Activated T-cell treated with anti-CD3 and anti-CD28 coated beads, Interleukin-2, amount 50 U/mL, for 72 hours (primary cell): Measurements from ENCODE around the gene NBEAL2. TPM values are rescaled to one million over a fixed set of nuclear protein-coding genes. Genes with fewer than 3 reads are reported as not detected.

ENCODE experiments used
- ATAC-seq, 2 donors: fragments of 150-1000 bp; cut with Tn5 transposase; replicated peaks in 1 of 2; 2 replicates each; pipeline ENCODE4 v1.10.0; 2021; ENCODE audit warnings: moderate library complexity in 2 of 2, mild to moderate bottlenecking in 1 of 2
- DNase-seq, 2 donors: peaks; one replicate each; pipeline ENCODE4 v3.0.0; 2021 to 2022; ENCODE audit warnings: mixed read lengths in 1 of 2
- H3K27ac Mint-ChIP-seq: one replicate; pipeline ENCODE4 v1.8.0; 2022; ENCODE audit warnings: mild to moderate bottlenecking, moderate library complexity, mixed read lengths
- H3K27me3 Mint-ChIP-seq: one replicate; pipeline ENCODE4 v1.8.0; 2022; ENCODE audit warnings: low read depth, mixed read lengths
- H3K36me3 Mint-ChIP-seq, 2 donors: one replicate each; pipeline ENCODE4 v1.8.0; 2022; ENCODE audit warnings: mixed read lengths in 2 of 2, mild to moderate bottlenecking in 1 of 2; ENCODE audit not compliant: insufficient read depth in 2 of 2
- H3K4me1 Mint-ChIP-seq: one replicate; pipeline ENCODE4 v1.8.0; 2022; ENCODE audit warnings: low read depth, mixed read lengths
- H3K4me3 Mint-ChIP-seq, 2 donors: one replicate each; pipeline ENCODE4 v1.8.0; 2022; ENCODE audit warnings: mild to moderate bottlenecking in 2 of 2, mixed read lengths in 2 of 2, moderate library complexity in 2 of 2
- H3K9me3 Mint-ChIP-seq, 2 donors: one replicate each; pipeline ENCODE4 v1.8.0; 2022; ENCODE audit warnings: mixed read lengths in 2 of 2
- total RNA-seq, 2 donors: library from RNA; stranded (reverse); gene quantifications; one replicate each; pipeline ENCODE4 v1.2.3, GENCODE V29; 2022

NBEAL2 gene
- total RNA-seq, 2 donors from 2014 or later: 84.0 to 87.4 TPM

DNA sequence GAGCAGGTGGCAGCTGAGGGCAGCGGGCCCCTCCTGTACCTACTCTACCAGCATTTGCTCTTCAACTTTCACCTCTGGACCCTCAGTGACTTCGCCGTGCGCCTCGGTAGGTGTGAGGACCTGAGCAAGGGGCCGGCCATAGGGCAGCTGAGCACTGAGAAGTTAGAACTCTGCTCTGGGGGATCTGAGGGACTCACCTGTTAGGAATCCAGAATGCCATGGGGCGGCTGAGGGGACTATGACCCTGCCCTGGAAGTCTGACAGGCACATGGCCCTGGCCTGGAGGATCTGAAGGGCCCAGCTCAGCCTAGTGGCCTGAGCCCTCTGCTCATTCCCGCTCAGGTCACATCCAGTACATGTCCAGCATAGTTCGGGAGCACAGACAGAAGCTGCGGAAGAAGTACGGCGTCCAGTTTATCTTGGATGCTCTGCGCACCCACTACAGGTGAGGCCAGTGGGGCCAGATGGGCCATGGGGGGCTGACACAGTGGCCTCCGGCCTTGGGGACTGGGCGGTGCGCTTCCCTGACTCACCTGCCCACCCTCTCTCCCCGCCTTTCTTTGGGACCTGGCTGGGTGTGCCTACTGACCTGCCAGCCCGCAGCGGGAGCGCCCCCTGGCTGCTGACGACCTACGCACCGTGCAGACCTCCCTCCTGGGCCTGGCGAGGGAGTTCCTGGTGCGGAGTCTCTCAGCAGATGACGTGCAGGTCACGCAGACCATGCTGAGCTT is 18.8 kb downstream of the NBEAL2 start:
- H3K4me1 Mint-ChIP-seq: peaks cover 15% of the 10 kb centered on the region
- no peak overlapping the region for H3K4me3 Mint-ChIP-seq
- H3K27ac Mint-ChIP-seq: no peak overlapping the region
- no peaks in the 10 kb centered on the region for H3K27me3 Mint-ChIP-seq
- ATAC-seq (peak; percentile 68 to 70), DNase-seq (peak; percentile 76 to 78)
- no peaks in the 10 kb centered on the region for H3K9me3 Mint-ChIP-seq
- peaks cover 2 to 4% of the 10 kb centered on the region in 2 donors for H3K36me3 Mint-ChIP-seq

DNA sequence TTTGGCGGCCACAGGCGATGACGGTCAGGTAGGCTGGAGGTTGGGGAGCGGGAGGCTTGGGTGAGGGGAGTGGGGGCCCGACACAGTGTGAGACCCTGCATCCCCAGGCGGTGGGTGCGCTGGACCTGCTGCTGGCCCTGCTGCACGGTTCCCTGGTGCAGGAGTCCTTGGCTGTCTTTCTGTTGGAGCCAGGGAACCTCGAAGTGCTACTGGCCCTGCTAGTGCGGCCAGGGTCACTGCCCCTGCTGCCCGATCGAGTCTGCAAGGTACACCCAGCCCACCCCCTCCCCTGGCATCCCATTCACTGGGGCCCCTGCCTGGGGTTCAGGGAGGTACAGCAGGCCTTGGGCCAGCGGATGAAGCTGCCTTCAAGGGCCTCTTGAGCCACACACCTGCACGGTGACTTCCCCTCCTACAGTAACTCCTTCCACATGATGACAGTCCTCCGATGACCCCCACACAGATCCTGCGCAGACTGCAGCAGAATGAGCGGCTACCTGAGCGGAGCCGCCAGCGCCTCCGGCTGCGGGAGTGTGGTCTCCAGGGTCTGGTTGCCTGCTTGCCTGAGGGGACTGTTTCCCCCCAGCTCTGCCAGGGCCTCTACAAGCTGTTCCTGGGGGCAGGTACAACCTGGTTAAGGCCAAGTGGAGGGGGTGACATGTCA is 19.5 kb downstream of the NBEAL2 start:
- DNase-seq (no peak), ATAC-seq (peak in 1 of 2 donors; percentile 4)
- Mint-ChIP-seq H3K36me3 (peaks cover 4 to 5% of the 10 kb centered on the region in 2 donors), H3K4me1 (peaks cover 15% of the 10 kb centered on the region), H3K4me3 (no peak overlapping the region), H3K27ac (no peak overlapping the region), H3K9me3 (no peaks in the 10 kb centered on the region), H3K27me3 (no peaks in the 10 kb centered on the region)

DNA sequence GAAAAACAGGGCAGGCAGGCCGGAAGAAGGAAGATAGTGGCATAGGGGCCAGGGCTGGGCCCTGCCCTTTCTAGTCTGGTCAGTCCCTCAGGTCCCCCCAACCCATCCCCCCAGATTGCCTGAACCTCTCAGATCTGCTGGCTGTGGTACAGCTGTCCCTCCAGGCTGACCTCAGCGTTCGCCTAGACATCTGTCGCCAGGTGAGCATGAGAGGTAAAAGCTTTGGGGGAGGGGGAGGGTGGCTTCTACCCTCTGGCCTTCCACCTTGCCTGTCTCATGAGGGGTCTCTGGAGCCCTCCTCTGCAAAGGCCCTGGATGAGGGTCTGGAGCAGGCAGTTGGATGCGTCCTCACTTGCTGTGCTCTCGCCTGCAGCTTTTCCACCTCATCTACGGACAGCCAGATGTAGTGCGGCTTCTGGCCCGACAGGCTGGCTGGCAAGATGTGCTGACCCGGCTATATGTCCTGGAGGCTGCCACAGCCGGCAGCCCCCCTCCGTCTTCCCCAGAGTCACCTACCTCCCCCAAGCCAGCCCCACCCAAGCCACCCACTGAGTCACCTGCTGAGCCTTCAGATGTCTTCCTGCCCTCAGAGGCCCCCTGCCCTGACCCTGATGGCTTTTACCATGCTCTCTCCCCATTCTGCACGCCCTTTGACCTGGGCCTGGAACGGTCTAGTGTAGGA is 20.2 kb downstream of the NBEAL2 start:
- H3K27me3 Mint-ChIP-seq: no peaks in the 10 kb centered on the region
- H3K4me1 Mint-ChIP-seq: peaks cover 15% of the 10 kb centered on the region
- H3K9me3 Mint-ChIP-seq: no peaks in the 10 kb centered on the region
- H3K27ac Mint-ChIP-seq: no peak overlapping the region
- H3K4me3 Mint-ChIP-seq: no peak overlapping the region
- DNase-seq (no peak), ATAC-seq (no peak)
- H3K36me3 Mint-ChIP-seq: peaks cover 4 to 5% of the 10 kb centered on the region in 2 donors

DNA sequence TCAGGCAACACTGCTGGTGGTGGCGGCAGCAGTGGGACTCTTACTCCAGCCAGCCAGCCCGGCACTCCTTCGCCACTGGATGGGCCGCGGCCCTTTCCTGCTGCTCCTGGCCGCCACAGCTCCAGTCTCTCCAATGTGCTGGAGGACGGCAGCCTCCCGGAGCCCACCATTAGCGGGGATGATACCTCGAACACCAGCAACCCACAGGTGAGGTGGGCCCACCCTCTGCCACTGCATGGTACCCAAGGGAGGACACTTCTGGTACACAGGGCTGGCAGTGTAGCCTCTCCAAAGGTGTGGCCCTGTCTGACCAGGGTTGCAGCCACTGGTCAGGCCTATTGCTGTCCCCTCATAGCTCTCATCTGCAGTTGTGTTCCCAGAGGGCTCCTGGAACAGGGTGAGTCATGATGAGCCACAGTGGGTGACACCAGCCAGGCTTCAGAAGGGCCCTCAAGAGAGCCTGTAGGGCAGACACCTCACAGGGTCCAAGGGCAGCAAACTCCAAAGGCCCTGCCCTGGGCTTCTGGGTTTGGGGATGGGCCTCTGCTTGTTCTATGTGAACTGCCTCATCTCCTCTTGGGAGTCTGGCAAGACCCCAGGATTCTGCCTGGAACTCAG is 20.8 kb downstream of the NBEAL2 start:
- Mint-ChIP-seq H3K27me3 (no peaks in the 10 kb centered on the region), H3K4me1 (peaks cover 15% of the 10 kb centered on the region), H3K4me3 (no peak overlapping the region), H3K27ac (no peak overlapping the region), H3K9me3 (no peaks in the 10 kb centered on the region), H3K36me3 (peaks cover 4 to 5% of the 10 kb centered on the region in 2 donors)
- DNase-seq (no peak), ATAC-seq (peak; percentile 26 to 63)

DNA sequence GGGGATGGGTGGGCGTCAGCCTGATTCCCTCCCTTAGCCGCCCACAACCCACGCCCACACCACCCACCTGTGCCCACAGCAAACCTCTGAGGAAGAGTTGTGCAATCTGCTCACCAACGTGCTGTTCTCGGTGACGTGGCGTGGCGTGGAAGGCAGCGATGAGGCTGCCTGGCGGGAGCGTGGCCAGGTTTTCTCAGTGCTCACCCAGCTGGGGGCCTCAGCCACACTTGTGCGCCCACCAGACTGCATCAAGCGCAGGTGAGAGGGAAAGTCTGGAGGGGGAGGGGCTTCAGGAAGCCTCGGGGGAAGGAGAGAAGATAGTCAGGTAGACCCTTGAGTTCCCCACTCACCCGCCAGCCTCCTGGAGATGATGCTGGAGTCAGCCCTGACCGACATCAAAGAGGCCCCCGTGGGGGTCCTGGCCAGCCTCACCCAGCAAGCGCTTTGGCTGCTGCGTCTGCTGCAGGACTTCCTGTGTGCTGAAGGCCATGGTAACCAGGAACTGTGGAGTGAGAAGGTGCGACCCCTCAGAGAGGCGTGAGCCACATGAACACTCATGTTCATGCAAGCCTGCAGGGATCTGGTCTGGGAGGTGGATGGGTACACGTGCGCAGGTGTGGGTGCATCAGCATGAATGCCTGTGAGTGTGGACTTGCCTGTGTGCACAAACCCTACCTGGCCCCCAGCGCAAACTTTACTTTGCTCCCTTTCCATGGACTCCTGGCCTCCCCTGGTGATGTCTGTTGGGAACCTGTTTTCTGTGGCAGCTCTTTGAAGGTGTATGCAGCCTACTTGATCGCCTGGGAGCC is 21.7 kb downstream of the NBEAL2 start:
- Mint-ChIP-seq H3K27ac (no peak overlapping the region), H3K4me1 (peaks cover 15% of the 10 kb centered on the region), H3K9me3 (no peaks in the 10 kb centered on the region), H3K36me3 (peaks cover 5 to 7% of the 10 kb centered on the region in 2 donors), H3K27me3 (no peaks in the 10 kb centered on the region), H3K4me3 (no peak overlapping the region)
- ATAC-seq: no peak
- no peak for DNase-seq

DNA sequence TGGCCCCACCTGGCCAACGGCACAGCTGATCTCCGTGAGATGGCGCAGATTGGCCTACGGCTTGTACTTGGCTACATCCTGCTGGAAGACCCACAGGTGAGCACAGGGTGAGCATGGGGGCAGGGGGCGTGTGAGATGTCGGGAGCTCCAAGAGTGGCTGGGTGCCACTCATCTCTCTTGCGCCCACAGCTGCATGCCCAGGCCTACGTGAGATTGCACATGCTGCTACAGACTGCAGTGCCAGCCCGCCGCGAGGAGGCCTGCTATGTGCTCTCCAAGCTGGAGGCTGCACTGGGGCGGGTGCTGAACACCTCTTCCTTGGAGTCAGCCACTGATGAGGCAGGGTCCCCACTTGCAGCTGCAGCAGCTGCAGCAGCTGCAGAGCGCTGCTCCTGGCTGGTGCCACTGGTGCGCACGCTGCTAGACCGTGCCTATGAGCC is 22.3 kb downstream of the NBEAL2 start:
- peaks cover 5 to 7% of the 10 kb centered on the region in 2 donors for H3K36me3 Mint-ChIP-seq
- no peak overlapping the region for H3K27ac Mint-ChIP-seq
- DNase-seq (no peak), ATAC-seq (no peak)
- H3K27me3 Mint-ChIP-seq: no peaks in the 10 kb centered on the region
- H3K9me3 Mint-ChIP-seq: no peaks in the 10 kb centered on the region
- no peak overlapping the region for H3K4me3 Mint-ChIP-seq
- H3K4me1 Mint-ChIP-seq: peaks cover 15% of the 10 kb centered on the region

DNA sequence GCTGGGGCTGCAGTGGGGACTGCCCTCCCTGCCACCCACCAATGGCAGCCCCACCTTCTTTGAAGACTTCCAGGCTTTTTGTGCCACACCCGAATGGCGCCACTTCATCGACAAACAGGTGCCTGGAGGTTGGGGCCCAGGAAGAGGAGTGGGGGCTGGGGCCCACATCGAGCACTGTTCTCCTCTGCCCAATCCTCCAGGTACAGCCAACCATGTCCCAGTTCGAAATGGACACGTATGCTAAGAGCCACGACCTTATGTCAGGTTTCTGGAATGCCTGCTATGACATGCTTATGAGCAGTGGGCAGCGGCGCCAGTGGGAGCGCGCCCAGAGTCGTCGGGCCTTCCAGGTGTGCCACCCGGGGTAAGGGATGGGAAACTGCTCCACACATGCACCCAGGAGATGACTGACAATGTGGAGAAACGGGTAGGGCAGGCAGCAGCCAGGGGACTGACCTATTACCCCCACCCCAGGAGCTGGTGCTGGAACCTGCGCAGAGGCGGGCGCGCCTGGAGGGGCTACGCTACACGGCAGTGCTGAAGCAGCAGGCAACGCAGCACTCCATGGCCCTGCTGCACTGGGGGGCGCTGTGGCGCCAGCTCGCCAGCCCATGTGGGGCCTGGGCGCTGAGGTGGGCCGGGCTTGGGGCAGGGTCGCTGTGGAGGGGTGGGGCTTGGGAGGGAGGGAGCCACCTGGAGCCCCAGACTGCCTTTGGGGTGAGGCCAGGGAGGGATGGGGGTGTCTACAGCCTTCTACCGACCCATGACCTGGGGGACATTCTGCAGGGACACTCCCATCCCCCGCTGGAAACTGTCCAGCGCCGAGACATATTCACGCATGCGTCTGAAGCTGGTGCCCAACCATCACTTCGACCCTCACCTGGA is 22.9 kb downstream of the NBEAL2 start:
- peaks cover 5 to 6% of the 10 kb centered on the region in 2 donors for H3K36me3 Mint-ChIP-seq

DNA sequence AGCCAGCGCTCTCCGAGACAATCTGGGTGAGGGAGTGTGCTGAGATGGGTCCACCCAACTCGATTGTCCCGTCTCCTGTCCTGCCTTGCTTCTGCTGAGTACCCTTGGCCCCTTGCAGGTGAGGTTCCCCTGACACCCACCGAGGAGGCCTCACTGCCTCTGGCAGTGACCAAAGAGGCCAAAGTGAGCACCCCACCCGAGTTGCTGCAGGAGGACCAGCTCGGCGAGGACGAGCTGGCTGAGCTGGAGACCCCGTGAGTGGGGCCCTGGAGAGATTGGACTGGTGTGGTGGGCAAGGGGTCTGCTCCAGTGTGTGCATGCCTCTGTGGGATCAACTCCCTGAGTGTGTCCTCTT is 23.6 kb downstream of the NBEAL2 start:
- Mint-ChIP-seq H3K4me3 (no peak overlapping the region), H3K4me1 (peaks cover 14% of the 10 kb centered on the region), H3K27ac (no peak overlapping the region), H3K36me3 (peaks cover 4 to 5% of the 10 kb centered on the region in 2 donors), H3K27me3 (no peaks in the 10 kb centered on the region), H3K9me3 (no peaks in the 10 kb centered on the region)
- no peak for ATAC-seq
- DNase-seq: no peak

More for the DNA sequence above, 22.9 kb downstream of the NBEAL2 start:
- Mint-ChIP-seq H3K27ac (no peak overlapping the region), H3K4me1 (peaks cover 15% of the 10 kb centered on the region), H3K4me3 (no peak overlapping the region), H3K9me3 (no peaks in the 10 kb centered on the region), H3K27me3 (no peaks in the 10 kb centered on the region)
- DNase-seq: no peak
- ATAC-seq: no peak

DNA sequence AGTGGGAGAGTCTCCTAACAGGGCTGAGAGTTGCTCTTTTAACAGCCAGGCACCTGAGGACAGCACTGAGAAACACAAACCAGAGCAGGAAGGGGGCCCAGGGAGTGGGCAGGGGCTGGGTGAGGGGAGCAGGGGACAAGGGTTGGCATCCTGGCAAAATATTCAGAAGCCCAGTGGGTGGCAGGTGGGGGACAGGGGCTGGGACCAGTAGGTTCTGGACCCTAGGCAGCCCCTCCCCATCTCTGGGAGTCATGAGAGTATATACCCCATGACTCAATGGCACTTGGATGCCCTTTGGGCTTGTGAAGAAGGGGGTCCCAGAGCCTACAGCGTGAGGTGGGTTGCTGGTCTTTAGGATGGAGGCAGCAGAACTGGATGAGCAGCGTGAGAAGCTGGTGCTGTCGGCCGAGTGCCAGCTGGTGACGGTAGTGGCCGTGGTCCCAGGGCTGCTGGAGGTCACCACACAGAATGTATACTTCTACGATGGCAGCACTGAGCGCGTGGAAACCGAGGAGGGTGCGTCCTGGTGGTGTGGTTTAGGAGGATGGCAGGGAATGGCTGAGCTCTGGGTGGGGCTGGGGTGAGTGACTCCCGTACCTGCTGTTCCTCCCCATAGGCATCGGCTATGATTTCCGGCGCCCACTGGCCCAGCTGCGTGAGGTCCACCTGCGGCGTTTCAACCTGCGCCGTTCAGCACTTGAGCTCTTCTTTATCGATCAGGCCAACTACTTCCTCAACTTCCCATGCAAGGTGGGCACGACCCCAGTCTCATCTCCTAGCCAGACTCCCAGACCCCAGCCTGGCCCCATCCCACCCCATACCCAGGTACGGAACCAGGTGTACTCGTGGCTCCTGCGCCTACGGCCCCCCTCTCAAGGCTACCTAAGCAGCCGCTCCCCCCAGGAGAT is 24.2 kb downstream of the NBEAL2 start:
- no peak for DNase-seq
- Mint-ChIP-seq H3K4me3 (no peak overlapping the region), H3K27ac (no peak overlapping the region), H3K4me1 (peaks cover 7% of the 10 kb centered on the region), H3K36me3 (peaks cover 4 to 5% of the 10 kb centered on the region in 2 donors), H3K27me3 (no peaks in the 10 kb centered on the region), H3K9me3 (no peaks in the 10 kb centered on the region)
- ATAC-seq: no peak

DNA sequence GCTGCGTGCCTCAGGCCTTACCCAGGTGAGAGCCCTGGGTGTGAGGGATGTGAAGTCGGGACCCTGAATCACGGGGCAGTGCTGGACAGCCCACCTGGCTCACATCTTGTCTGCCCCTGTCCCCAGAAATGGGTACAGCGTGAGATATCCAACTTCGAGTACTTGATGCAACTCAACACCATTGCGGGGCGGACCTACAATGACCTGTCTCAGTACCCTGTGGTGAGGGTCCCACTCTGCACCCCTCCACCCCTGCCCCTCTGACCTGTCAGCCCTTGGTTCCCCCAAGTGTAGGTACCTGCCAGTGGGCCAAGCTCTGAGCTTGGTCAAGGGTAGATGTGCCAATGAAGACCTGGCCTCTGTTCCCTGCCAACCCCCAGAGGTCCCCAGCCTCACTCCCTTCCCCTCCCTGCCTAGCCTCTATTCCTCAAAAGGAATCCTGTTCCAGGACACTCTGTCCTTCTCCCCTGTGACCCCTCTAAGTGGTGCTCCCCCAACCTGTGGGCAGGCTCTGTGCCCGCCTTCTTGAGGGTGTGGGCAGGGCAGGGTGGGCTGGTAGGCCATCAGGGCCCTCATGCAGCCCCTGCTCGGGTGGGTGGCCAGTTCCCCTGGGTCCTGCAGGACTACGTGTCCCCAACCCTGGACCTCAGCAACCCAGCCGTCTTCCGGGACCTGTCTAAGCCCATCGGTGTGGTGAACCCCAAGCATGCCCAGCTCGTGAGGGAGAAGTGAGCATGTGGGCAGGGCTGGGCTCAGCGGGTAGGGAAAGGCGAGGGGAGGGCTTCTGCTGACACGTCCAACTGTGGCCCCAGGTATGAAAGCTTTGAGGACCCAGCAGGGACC is 25.1 kb downstream of the NBEAL2 start:
- no peak for DNase-seq
- Mint-ChIP-seq H3K27ac (no peak overlapping the region), H3K4me1 (peaks cover 6% of the 10 kb centered on the region), H3K36me3 (peaks cover 4 to 5% of the 10 kb centered on the region in 2 donors), H3K9me3 (no peaks in the 10 kb centered on the region), H3K4me3 (no peak overlapping the region), H3K27me3 (no peaks in the 10 kb centered on the region)
- ATAC-seq: no peak
